HG03039 (cell line): ENCODE measurements around the gene DBP.
"Not testable (repeated sequence)": the region's sequence is repeated elsewhere in the genome, so short reads cannot be mapped to it uniquely, and the experiment has no call there.

Source experiments
- ATAC-seq: cut with Tn5 transposase; IDR thresholded peaks from one replicate; pipeline ENCODE4 v1.9.1; 2021; ENCODE audit warnings: mild to moderate bottlenecking, moderate library complexity; ENCODE audit not compliant: unreplicated experiment

DBP gene

GRCh38 chr19:48642862-48643261 lies 5.7 kb upstream of the DBP start:
- no peak for ATAC-seq

GRCh38 chr19:48641850-48642249 lies 4.7 kb upstream of the DBP start:
- no peak for ATAC-seq

- no peak for ATAC-seq
These were observed 2.5 kb upstream of the DBP start for GRCh38 chr19:48639483-48640375.

- ATAC-seq, result no peak
These were observed 1.7 kb upstream of the DBP start for GRCh38 chr19:48638831-48639381.

GRCh38 chr19:48637948-48638830 lies 1.0 kb upstream of the DBP start:
- peak; percentile 5 for ATAC-seq

- peak; percentile 66 for ATAC-seq
These were observed 319 bp upstream of the DBP start for GRCh38 chr19:48637449-48637947.

- ATAC-seq, result no peak
These were observed 967 bp downstream of the DBP start for GRCh38 chr19:48635966-48636858.

- no peak for ATAC-seq
These were observed 1.8 kb downstream of the DBP start for GRCh38 chr19:48635263-48635965.

- ATAC-seq, result peak; percentile 30
These were observed 2.5 kb downstream of the DBP start for GRCh38 chr19:48634424-48635262.

GRCh38 chr19:48634036-48634342 lies 3.2 kb downstream of the DBP start:
- ATAC-seq, result no peak

- no peak for ATAC-seq
These were observed 3.8 kb downstream of the DBP start for GRCh38 chr19:48633148-48634035.

GRCh38 chr19:48632692-48633147 lies 4.5 kb downstream of the DBP start:
- no peak for ATAC-seq

- ATAC-seq, result not testable (repeated sequence)
These were observed 4.9 kb downstream of the DBP start for GRCh38 chr19:48632286-48632685.

- no peak for ATAC-seq
These were observed 6.0 kb downstream of the DBP start for GRCh38 chr19:48631225-48631624.

GRCh38 chr19:48630296-48631063 lies 6.7 kb downstream of the DBP start:
- no peak for ATAC-seq

- no peak for ATAC-seq
These were observed 7.4 kb downstream of the DBP start for GRCh38 chr19:48629599-48630295.

- no peak for ATAC-seq
These were observed 7.9 kb downstream of the DBP start for GRCh38 chr19:48629297-48629598.
